Epithelial cell of esophagus (primary cell): Measurements from ENCODE around the gene MICA.
A peak's percentile ranks its signal among the peaks of the same experiment; 100 is the strongest.
"Not testable (repeated sequence)": the region's sequence is repeated elsewhere in the genome, so short reads cannot be mapped to it uniquely, and the experiment has no call there.

Experiments used
- DNase-seq: peaks from one replicate; pipeline ENCODE4 v3.0.0; 2010; ENCODE audit warnings: low read depth
- H3K4me3 ChIP-seq: 2 replicates; pipeline ENCODE4 v1.5.1; 2011; ENCODE audit warnings: mild to moderate bottlenecking, low read length, control low read depth
- CTCF ChIP-seq: IDR thresholded peaks from 2 replicates; pipeline ENCODE4 v1.5.1; 2011; ENCODE audit warnings: low read depth, mild to moderate bottlenecking, low read length, control low read depth, inconsistent platforms; ENCODE audit not compliant: insufficient read depth; ENCODE audit errors: missing control alignments

Gene MICA

GRCh38 chr6:31450751-31451150, 47.4 kb downstream of the MICA start:
- no peak for TF ChIP-seq CTCF
- no peak overlapping the region for H3K4me3 ChIP-seq
- no peak for DNase-seq

- no peak for TF ChIP-seq CTCF
- no peak overlapping the region for H3K4me3 ChIP-seq
- DNase-seq, result no peak
These were observed 49.5 kb downstream of the MICA start for GRCh38 chr6:31452859-31453258.

GRCh38 chr6:31453259-31453658, 49.9 kb downstream of the MICA start:
- TF ChIP-seq CTCF, result no peak
- H3K4me3 ChIP-seq, result no peak overlapping the region
- peak; percentile 53 for DNase-seq

GRCh38 chr6:31459864-31460263, 56.5 kb downstream of the MICA start:
- not testable (repeated sequence) for DNase-seq, H3K4me3 ChIP-seq

GRCh38 chr6:31460361-31461025, 57.1 kb downstream of the MICA start:
- DNase-seq, result no peak
- H3K4me3 ChIP-seq, result no peak overlapping the region
- TF ChIP-seq CTCF, result no peak

GRCh38 chr6:31462026-31462963, 58.9 kb downstream of the MICA start:
- DNase-seq, result no peak

More at GRCh38 chr6:31462026-31462963, 58.9 kb downstream of the MICA start:
- TF ChIP-seq CTCF, result no peak
- H3K4me3 ChIP-seq, result no peak overlapping the region
